ENCODE results near the gene CYTH4.
A peak's percentile ranks its signal among the peaks of the same experiment; 100 is the strongest.
"Not testable (repeated sequence)": the region's sequence is repeated elsewhere in the genome, so short reads cannot be mapped to it uniquely, and the experiment has no call there.

Gene CYTH4

DNA sequence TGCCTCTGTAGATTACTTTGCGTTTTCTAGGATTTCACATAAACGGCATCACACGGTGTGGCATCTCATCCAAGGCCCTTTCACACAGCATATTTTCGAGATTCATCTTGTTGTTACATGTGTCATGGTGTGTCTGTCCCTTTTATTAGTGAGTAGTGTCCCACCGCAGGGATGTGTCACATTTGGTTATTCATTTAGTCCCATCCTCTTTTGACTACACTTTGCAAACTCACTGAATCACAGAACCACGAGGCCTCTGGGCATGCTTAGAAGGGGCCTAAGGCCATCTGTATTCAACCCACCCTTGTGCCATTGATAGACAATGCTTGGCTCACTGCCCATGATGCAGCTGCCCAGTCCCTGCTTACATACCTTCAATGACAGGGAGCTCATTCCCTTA is 34.1 kb upstream of the CYTH4 start:
- no peak for DNase-seq (ENCODE audit: low read depth in 2 of 2)

- DNase-seq (ENCODE audit: low read depth in 2 of 2) = no peak
Observed at GRCh38 chr22:37249986-37250385, 32.3 kb upstream of the CYTH4 start.

GRCh38 chr22:37251836-37252235 is 30.5 kb upstream of the CYTH4 start:
- DNase-seq (ENCODE audit: low read depth in 2 of 2) = not testable (repeated sequence)

GRCh38 chr22:37253126-37253660 is 29.1 kb upstream of the CYTH4 start:
- no peak for DNase-seq (ENCODE audit: low read depth in 2 of 2)

- no peak for DNase-seq (ENCODE audit: low read depth in 2 of 2)
Observed at GRCh38 chr22:37254209-37254866, 28.0 kb upstream of the CYTH4 start.

DNA sequence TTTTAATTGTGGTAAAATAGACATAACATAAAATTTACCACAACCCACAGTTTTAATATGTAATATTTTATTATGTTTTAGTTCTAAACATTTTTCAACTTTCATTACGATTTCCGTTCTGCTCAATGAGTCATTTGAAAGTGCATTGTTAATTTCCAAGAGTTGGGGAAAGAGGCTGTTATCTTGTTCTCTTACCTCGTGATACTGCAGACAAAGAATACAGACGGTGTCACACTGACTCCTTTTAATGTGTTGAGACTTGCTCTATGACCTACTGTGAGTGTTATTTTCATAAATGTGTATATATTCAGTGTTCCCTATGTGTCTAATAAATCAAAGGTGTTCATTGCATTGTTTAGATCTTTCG is 27.5 kb upstream of the CYTH4 start:
- DNase-seq (ENCODE audit: low read depth in 2 of 2) = no peak

DNA sequence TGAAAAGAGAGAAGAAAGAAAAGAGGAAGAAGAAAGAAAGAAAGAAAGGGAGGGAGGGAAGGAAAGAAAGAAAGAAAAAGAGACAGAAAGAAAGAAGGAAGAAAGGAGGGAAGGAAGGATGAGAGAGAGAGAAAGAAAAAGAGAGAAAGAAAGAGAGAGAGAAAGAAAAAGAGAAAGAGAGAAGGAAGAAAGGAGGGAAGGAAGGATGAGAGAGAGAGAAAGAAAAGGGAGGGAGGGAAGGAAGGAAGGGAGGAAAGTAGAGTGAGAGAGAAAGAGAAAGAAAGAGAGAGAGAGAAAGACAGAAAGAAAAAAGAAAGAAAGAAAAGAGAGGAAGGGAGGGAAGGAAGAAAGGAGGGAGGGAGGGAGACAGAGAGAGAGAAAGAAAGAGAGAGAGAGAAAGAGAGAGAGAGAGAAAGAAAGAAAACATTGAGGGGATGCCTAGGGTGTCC is 26.7 kb upstream of the CYTH4 start:
- DNase-seq (ENCODE audit: low read depth in 2 of 2) = no peak

- no peak for DNase-seq (ENCODE audit: low read depth in 2 of 2)
Observed at GRCh38 chr22:37256075-37256726, 26.1 kb upstream of the CYTH4 start.

- DNase-seq (ENCODE audit: low read depth in 2 of 2) = no peak
Observed at GRCh38 chr22:37258005-37258752, 24.1 kb upstream of the CYTH4 start.

GRCh38 chr22:37258753-37259401 is 23.4 kb upstream of the CYTH4 start:
- DNase-seq (ENCODE audit: low read depth in 2 of 2) = no peak

DNA sequence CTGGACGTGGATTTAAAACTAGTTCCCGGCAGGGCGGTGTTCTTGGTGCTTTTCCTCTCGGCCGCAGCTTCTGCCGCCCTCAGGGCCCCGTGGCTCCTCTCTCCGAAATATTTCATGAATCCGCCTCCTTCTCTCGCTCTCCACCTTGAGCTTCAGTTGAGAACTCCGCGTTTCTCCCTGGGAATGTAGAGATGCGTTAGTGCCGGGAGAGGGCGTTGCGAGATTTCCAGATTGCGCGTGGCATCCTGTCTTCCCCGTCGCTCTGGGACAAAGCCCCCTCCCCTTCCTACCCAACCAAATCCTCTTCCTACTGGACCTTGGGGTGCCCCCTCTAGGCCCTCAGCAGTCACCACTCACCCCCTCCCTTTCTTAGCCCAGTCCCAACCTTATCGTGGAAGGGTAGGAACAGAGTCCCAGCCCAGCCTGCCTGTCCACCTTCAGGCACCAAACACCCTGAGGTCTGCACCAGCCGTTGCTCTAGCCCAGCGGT is 22.7 kb upstream of the CYTH4 start:
- no peak for DNase-seq (ENCODE audit: low read depth in 2 of 2)

GRCh38 chr22:37260155-37260795 is 22.0 kb upstream of the CYTH4 start:
- no peak for DNase-seq (ENCODE audit: low read depth in 2 of 2)

DNA sequence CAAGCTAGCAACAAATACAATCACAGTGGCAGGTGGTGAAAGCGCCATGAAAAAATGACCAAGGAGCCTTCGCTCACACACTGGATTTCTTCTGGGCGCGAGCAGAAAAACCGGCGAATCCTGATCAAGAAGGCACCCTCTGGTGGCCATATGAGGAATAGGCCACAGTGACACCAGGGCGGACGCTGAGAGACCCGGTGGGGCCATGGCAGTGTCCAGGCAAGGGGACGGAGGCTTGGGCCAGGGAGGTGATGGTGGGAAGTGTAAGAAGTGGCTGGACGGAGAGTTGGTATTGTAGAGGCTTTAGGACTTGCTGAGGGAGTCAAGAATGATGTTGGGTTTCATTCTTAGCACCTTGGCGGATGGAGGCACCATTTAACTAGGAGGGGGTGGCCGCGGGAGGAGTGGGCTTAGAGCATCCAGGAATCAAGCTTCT is 21.4 kb upstream of the CYTH4 start:
- peak; percentile 40 to 43 for DNase-seq (ENCODE audit: low read depth in 2 of 2)

GRCh38 chr22:37262346-37262745 is 20.0 kb upstream of the CYTH4 start:
- no peak for DNase-seq (ENCODE audit: low read depth in 2 of 2)

DNA sequence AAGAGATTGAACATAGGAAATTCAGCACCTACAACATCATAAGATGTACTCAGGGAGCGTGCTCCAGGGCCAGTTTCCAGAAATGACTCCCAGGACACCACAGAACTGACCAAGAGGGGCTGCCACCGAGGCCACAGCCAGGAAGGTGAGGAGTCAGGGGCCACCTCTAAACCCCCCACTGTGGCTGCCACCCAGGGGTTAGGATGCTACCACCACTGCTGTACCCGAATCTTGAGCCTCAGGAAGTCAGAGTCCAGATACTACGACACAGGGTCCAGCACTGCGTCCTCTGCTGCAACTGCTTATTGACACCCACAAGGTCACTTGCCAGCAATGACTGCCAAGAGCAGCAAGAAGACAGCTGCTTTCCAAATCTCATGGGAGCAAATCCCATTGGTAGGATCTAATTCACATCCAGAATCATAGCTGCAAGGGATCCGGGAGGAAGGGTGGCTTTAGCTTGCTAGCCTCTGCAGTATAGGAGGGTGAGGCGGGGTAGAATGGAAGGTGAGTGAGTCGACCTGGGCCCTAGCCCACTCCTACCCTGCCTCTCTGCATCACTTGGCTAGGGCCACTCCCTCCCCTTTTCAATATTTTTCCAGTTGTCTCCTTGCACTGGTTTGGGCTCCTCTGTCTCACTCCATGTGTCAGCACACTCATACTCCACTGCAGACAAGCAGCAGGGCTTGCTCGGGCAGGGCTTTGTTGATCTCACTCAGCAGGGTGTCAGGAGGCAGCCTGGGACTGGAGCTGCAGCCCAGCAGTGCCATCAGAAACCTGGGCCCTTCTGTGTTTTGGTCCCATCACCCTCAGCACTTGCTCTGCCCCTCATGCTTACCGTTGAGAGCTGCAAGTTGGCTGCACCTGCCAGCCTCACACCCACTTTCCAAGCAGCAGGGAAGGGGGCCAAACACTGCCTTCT is 18.1 kb upstream of the CYTH4 start:
- DNase-seq (ENCODE audit: low read depth in 2 of 2) = no peak

GRCh38 chr22:37266581-37267134 is 15.7 kb upstream of the CYTH4 start:
- no peak for DNase-seq (ENCODE audit: low read depth in 2 of 2)

GRCh38 chr22:37267135-37267587 is 15.1 kb upstream of the CYTH4 start:
- DNase-seq (ENCODE audit: low read depth in 2 of 2) = peak; percentile 45 to 52

DNA sequence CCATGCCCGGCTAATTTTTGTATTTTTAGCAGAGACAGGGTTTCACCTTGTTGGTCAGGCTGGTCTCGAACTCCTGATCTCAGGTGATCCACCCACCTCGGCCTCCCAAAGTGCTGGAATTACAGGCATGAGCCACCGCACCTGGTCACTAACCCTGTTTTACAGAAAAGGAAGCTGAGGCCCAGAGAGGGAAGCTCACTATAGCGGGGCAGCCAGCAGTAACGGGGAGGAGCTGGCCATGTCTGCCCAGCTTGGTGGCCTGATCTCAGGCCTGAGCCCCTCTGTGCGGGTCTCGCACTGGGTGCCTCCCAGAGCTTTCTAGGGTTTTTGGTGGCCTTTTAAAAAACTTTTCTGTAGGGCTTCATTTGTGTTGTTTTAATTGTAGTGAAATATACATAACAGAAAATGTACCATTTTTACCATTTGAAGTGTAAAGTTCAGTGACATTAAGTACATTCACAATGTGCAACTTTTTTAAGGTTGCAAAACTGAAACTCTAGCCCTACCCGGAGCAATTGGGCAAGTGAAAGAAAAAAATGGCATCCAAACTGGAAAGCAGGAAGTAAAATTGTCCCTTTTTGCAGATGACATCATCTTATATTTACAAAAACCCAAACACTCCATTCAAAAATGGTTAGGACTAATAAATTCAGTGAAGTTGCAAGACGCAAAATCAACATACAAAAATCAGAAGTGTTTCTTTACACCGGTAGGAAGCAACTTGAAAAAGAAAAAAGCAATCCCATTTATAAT is 14.5 kb upstream of the CYTH4 start:
- no peak for DNase-seq (ENCODE audit: low read depth in 2 of 2)

Measured in stimulated activated CD8-positive, alpha-beta memory T cell treated with anti-CD3 and anti-CD28 coated beads, Interleukin-2, amount 100 ng/mL, for 1 hour (primary cell).